ENCODE measurements around the gene GPSM3. TPM values are rescaled to one million over a fixed set of nuclear protein-coding genes. Genes with fewer than 3 reads are reported as not detected.

Gene GPSM3
- total RNA-seq, 1 experiment from 2014 or later = 3.2 TPM

DNA sequence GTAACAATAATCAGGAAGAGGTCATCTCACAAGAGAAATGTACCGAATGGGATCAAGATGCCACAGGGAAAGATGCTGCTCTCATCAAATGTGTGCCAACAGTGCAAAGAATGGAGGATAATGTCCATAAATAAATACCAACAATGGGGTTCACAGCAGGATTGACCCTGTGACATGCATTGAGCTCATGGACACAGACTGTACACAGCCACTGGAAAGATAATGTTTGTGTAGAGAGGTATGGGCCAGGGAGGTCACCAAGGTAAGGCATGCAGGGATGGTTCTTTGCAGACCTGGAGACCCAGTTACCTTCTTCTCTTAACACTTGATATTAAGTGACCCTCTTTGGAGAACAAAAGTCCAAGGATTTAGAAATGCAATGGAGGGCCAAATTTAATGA lies 18.0 kb downstream of the GPSM3 start:
- DNase-seq (ENCODE audit: low spot score) = no peak

GRCh38 chr6:32173051-32173727 lies 19.3 kb downstream of the GPSM3 start:
- DNase-seq (ENCODE audit: low spot score) = no peak

DNA sequence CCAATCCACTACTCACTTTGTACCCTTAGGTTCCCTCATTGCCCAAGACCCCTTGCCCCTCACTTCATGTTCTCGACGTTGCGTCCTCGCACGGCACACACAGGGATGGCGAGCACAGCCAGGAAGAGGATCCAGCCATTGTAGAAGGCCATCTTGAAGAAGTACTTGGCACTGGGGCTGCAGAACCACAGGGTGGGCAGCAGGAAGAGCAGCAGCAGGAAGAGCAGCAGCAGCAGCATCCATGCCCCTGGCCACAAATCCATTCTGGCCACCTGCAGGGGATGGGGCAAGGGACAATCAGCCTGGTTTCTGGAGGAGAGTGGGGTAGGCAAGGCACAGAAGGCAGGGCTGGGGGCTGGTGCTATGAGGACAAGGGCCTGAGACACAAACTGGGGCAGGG lies 21.2 kb downstream of the GPSM3 start:
- no peak for DNase-seq (ENCODE audit: low spot score)

DNA sequence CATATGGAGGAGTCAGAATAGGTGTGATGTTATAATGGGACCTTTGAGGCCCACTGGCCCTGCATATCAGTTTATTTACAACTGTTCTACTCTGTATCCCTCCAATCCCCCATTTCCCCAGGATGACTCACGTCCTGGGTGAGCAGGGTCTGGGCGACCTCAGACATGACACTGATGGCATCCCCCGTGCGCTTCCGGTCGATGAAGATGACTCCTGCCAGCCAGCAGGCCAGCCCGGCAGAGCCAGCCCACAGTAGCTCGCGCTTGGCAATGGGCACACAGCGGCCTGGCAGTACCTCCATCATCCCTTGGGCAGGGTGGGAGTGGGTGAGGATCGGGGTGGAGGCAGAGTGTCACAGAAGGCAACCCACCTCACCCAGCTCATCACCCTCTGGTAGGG lies 22.1 kb downstream of the GPSM3 start:
- DNase-seq (ENCODE audit: low spot score) = no peak

- DNase-seq (ENCODE audit: low spot score) = no peak
These were observed 23.4 kb downstream of the GPSM3 start for GRCh38 chr6:32168807-32169591.

- no peak for DNase-seq (ENCODE audit: low spot score)
These were observed 24.1 kb downstream of the GPSM3 start for GRCh38 chr6:32168350-32168749.

DNA sequence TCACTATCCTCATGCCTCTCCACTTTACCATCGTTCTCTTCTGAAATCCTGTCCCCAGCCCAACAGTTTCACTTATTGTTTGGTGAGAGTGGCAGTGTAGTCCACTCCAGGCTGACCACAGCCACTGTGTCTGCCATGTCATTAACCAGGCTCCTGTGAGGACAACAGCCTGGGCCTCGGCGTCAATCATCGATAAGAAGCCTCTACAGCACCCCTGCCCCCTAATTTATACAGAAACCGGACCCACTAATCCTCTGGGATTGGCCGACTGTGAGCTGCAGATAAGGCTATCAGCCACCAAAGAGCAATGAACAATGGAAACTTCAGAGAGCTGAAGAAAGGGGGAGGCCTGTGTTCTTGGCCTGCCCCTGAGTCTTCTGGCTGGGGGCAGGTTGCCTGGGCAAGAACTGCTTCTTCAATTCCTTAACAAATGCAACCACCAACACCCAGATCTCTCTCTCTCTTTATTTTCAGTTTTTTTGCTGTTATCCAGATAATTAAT lies 24.6 kb downstream of the GPSM3 start:
- DNase-seq (ENCODE audit: low spot score) = no peak

DNA sequence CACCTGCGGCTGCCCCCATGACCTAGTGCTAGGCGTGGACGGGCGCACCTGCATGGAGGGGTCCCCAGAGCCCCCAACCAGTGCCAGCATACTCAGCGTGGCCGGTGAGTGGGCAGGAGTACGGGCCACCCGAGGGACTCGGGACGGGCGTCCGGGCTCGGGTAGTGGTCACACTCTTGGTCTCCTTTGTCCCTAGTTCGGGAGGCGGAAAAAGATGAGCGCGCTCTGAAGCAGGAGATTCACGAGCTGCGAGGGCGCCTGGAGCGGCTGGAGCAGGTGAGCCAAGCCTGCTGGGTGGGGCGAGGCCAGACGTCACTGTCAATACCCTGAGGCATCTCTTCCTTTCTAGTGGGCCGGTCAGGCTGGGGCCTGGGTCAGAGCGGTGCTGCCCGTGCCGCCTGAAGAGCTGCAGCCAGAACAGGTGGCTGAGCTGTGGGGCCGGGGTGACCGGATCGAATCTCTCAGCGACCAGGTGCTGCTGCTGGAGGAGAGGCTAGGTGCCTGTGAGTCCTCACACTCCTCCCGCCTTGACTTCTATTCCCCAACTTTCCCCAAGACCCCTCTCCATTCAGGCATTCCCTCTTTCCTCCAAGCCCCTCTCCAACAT lies 25.2 kb downstream of the GPSM3 start:
- DNase-seq (ENCODE audit: low spot score) = no peak

- no peak for DNase-seq (ENCODE audit: low spot score)
These were observed 25.9 kb downstream of the GPSM3 start for GRCh38 chr6:32166411-32167061.

GRCh38 chr6:32164295-32164694 lies 28.1 kb downstream of the GPSM3 start, which contains the start of gene EGFL8:
Gene EGFL8, plus strand, starts transcription at chr6:32164595. Its CDS starts 1,571 bp downstream, at chr6:32166166.
- no peak for DNase-seq (ENCODE audit: low spot score)

DNA sequence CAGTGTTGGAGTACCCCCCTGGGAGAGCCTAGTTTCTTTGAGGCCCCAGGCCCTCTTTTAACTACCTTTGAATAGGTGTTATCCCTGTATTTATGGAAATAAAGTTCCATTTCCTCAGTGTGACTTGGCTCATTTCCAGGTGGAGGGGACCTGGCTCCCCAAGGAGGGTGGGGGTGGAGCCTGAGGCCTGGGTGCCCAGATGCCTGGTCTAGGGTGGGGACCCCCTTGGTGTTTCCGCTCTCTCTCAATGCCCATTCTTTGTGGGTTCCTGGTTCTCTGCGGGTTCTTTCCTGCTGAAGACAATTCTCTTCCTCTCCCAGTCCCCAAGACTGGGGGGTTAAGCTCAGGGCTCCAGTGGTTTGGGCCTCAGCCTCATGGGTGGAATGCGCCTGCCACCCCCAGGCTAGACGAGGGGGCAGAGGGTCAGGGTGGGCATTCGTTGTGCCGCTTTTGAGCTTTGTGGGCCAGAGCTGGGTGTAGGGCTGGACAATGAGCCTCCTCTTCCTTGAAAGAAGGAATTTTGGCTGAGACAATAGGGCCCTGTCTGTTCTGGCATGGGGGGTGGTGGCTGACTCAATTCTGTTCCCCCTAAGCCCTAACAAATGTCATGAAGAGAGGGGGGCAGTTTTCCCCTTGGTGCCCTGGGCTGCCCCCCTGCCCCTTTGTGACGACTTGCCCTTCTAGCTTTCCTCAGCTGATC lies 28.7 kb downstream of the GPSM3 start:
- no peak for DNase-seq (ENCODE audit: low spot score)

DNA sequence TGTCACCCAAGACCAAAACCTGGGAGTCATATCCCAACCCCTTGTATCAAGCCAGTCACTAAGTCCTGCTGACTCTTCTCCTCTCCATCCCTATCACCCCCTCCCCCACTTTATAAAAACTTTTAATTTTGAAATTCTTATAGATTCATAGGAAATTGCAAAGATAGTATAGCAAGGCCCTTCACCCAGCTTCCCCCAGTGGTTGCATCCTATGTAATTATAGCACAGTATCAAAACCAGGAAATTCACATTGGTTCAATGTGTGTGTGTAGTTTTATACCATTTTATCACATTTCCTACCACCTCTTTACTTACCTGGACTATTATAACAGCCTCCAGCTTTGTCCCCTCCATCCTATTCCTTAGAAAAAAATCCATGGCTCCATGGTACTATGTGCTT lies 34.4 kb downstream of the GPSM3 start:
- no peak for DNase-seq (ENCODE audit: low spot score)

GRCh38 chr6:32156891-32157290 lies 35.6 kb downstream of the GPSM3 start:
- no peak for DNase-seq (ENCODE audit: low spot score)

DNA sequence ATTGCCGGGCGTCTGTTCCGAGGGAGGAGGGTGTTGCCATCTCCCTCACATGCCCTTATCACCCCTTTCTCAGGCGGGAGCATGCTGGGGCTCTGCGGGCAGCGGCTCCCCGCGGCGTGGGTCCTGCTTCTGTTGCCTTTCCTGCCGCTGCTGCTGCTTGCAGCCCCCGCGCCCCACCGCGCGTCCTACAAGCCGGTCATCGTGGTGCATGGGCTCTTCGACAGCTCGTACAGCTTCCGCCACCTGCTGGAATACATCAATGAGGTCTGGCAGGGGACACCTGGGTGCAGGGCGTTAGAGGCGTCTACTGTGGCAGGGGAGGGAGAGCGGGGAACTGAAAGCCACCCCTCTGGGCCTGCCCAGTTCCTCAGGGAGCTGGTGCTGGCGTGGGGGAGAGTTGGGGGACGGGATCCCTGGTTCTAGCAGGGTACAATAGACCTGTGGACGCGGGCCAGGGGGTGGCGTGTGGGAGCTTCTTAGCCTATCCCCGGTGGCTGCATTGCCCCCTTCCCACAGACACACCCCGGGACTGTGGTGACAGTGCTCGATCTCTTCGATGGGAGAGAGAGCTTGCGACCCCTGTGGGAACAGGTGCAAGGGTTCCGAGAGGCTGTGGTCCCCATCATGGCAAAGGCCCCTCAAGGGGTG lies 37.8 kb downstream of the GPSM3 start:
- peak; percentile 76 for DNase-seq (ENCODE audit: low spot score)

- peak; percentile 90 for DNase-seq (ENCODE audit: low spot score)
These were observed 38.6 kb downstream of the GPSM3 start, which contains the start of gene PPT2 for GRCh38 chr6:32153564-32154513. Gene PPT2, plus strand, starts transcription at chr6:32154141. Its CDS starts 454 bp downstream, at chr6:32154595.

- peak; percentile 32 for DNase-seq (ENCODE audit: low spot score)
These were observed 39.5 kb downstream of the GPSM3 start for GRCh38 chr6:32152769-32153563.

- no peak for DNase-seq (ENCODE audit: low spot score)
These were observed 40.3 kb downstream of the GPSM3 start, which contains the start of gene PRRT1 for GRCh38 chr6:32151863-32152768. Gene PRRT1, minus strand, starts transcription at chr6:32151939. Its CDS starts 112 bp downstream, at chr6:32151827.

Data from H4 (cell line).